Osteoblast (primary cell): ENCODE results near the gene CD79A. TPM values are rescaled to one million over a fixed set of nuclear protein-coding genes. Genes with fewer than 3 reads are reported as not detected.

ENCODE experiments used
- DNase-seq: peaks from one replicate; pipeline ENCODE4 v3.0.0; 2011; ENCODE audit warnings: low spot score, mixed read lengths; ENCODE audit not compliant: insufficient read length; ENCODE audit errors: missing footprints
- H2AFZ ChIP-seq: 2 replicates; pipeline ENCODE4 v1.6.0; 2011; ENCODE audit warnings: mild to moderate bottlenecking, low read length
- H3K27ac ChIP-seq: 2 replicates; pipeline ENCODE4 v1.5.1; 2011; ENCODE audit warnings: mild to moderate bottlenecking, low read depth, low read length, moderate library complexity
- H3K27me3 ChIP-seq: 2 replicates; pipeline ENCODE4 v1.6.0; 2012; ENCODE audit warnings: mild to moderate bottlenecking, control low read depth, inconsistent platforms, low read length, moderate library complexity; ENCODE audit not compliant: insufficient read depth
- H3K36me3 ChIP-seq: 2 replicates; pipeline ENCODE4 v1.5.1; 2011; ENCODE audit warnings: mild to moderate bottlenecking, low read length, control low read depth, moderate library complexity; ENCODE audit not compliant: insufficient read depth
- H3K4me1 ChIP-seq: 2 replicates; pipeline ENCODE4 v1.5.1; 2011; ENCODE audit warnings: mild to moderate bottlenecking, low read length, control low read depth, moderate library complexity; ENCODE audit not compliant: insufficient read depth
- H3K4me2 ChIP-seq: 2 replicates; pipeline ENCODE4 v1.6.0; 2011; ENCODE audit warnings: mild to moderate bottlenecking, low read length; ENCODE audit not compliant: insufficient read depth
- H3K4me3 ChIP-seq: fragments of 200-600 bp; sonication (generic); 3 replicates; pipeline ENCODE4 v1.5.1; 2012; ENCODE audit warnings: mild to moderate bottlenecking, low read length, inconsistent platforms; ENCODE audit not compliant: insufficient read depth
- H3K79me2 ChIP-seq: 2 replicates; pipeline ENCODE4 v1.6.0; 2012; ENCODE audit warnings: mild to moderate bottlenecking, low read length, control low read depth, inconsistent platforms; ENCODE audit not compliant: insufficient read depth
- H3K9me3 ChIP-seq: 2 replicates; pipeline ENCODE4 v1.5.1; 2011; ENCODE audit warnings: low read depth, low read length, control low read depth
- H4K20me1 ChIP-seq: 2 replicates; pipeline ENCODE4 v1.6.0; 2012; ENCODE audit warnings: mild to moderate bottlenecking, low read length, control low read depth; ENCODE audit not compliant: insufficient read depth
- CTCF ChIP-seq: IDR thresholded peaks from 2 replicates; pipeline ENCODE4 v1.5.1; 2011; ENCODE audit warnings: mild to moderate bottlenecking, low read depth, low read length, moderate library complexity; ENCODE audit errors: extremely low read depth
- total RNA-seq: library from RNA; depleted of rRNA; stranded (reverse); fragments of >200 nt; gene quantifications from 2 replicates; pipeline ENCODE4 v1.2.3, GENCODE V29; 2012

The CD79A gene
- total RNA-seq, 1 donor, result 0.36 TPM

GRCh38 chr19:41922585-41922984, 45.5 kb downstream of the CD79A start:
- H3K4me1 ChIP-seq, result no peaks in the 10 kb centered on the region
- no peak overlapping the region for H3K4me3 ChIP-seq
- H3K79me2 ChIP-seq, result no peaks in the 10 kb centered on the region
- peaks cover 27% of the 10 kb centered on the region for H3K27me3 ChIP-seq
- H4K20me1 ChIP-seq, result no peaks in the 10 kb centered on the region
- H2AFZ ChIP-seq, result no peak overlapping the region
- DNase-seq, result no peak
- H3K4me2 ChIP-seq, result no peak overlapping the region
- no peaks in the 10 kb centered on the region for H3K36me3 ChIP-seq
- no peaks in the 10 kb centered on the region for H3K9me3 ChIP-seq
- H3K27ac ChIP-seq, result no peak overlapping the region
- TF ChIP-seq CTCF, result no peak

GRCh38 chr19:41923045-41923788, 46.1 kb downstream of the CD79A start:
- H4K20me1 ChIP-seq, result no peaks in the 10 kb centered on the region
- no peaks in the 10 kb centered on the region for H3K79me2 ChIP-seq
- H3K27me3 ChIP-seq, result peaks cover 28% of the 10 kb centered on the region
- no peak overlapping the region for H2AFZ ChIP-seq
- H3K36me3 ChIP-seq, result no peaks in the 10 kb centered on the region
- TF ChIP-seq CTCF, result no peak
- no peak overlapping the region for H3K27ac ChIP-seq
- DNase-seq, result no peak
- H3K9me3 ChIP-seq, result no peaks in the 10 kb centered on the region
- no peak overlapping the region for H3K4me2 ChIP-seq
- H3K4me1 ChIP-seq, result peaks cover 2% of the 10 kb centered on the region
- H3K4me3 ChIP-seq, result no peak overlapping the region

GRCh38 chr19:41924151-41925145, 47.4 kb downstream of the CD79A start:
- Histone ChIP-seq H3K4me2 (no peak overlapping the region), H3K27me3 (peaks cover 33% of the 10 kb centered on the region)
- TF ChIP-seq CTCF, result no peak

More at GRCh38 chr19:41924151-41925145, 47.4 kb downstream of the CD79A start:
- no peak overlapping the region for H2AFZ ChIP-seq
- no peaks in the 10 kb centered on the region for H3K79me2 ChIP-seq
- H3K27ac ChIP-seq, result no peak overlapping the region
- H3K4me1 ChIP-seq, result peaks cover 3% of the 10 kb centered on the region
- H3K9me3 ChIP-seq, result no peaks in the 10 kb centered on the region
- no peaks in the 10 kb centered on the region for H3K36me3 ChIP-seq
- H4K20me1 ChIP-seq, result no peaks in the 10 kb centered on the region
- no peak overlapping the region for H3K4me3 ChIP-seq
- no peak for DNase-seq
